Naive B cell (primary cell): ENCODE measurements around the gene WIZ. TPM values are rescaled to one million over a fixed set of nuclear protein-coding genes. Genes with fewer than 3 reads are reported as not detected.
"Not testable (repeated sequence)": the region's sequence is repeated elsewhere in the genome, so short reads cannot be mapped to it uniquely, and the experiment has no call there.

Experiments used
- ATAC-seq, 2 donors: fragments of 150-1000 bp; cut with Tn5 transposase; 2 replicates each; pipeline ENCODE4 v1.10.0; 2021; ENCODE audit warnings: low read depth in 2 of 2, mild to moderate bottlenecking in 2 of 2, moderate library complexity in 2 of 2
- DNase-seq: peaks from one replicate; pipeline ENCODE4 v3.0.0; 2022
- H3K27ac Mint-ChIP-seq, 6 donors: one replicate each; pipeline ENCODE4 v1.8.0; 2020 to 2022; ENCODE audit warnings: mild to moderate bottlenecking in 6 of 6, mixed read lengths in 6 of 6, moderate library complexity in 5 of 6, inconsistent platforms in 2 of 6
- H3K27me3 Mint-ChIP-seq, 3 donors: one replicate each; pipeline ENCODE4 v1.8.0; 2021 to 2022; ENCODE audit warnings: mixed read lengths in 3 of 3, mild to moderate bottlenecking in 1 of 3
- H3K36me3 Mint-ChIP-seq, 2 donors: one replicate each; pipeline ENCODE4 v1.8.0; 2020 to 2022; ENCODE audit warnings: mixed read lengths in 2 of 2, inconsistent platforms in 1 of 2, mild to moderate bottlenecking in 1 of 2
- H3K4me1 Mint-ChIP-seq, 3 donors: one replicate each; pipeline ENCODE4 v1.8.0; 2020 to 2022; ENCODE audit warnings: mixed read lengths in 3 of 3, inconsistent platforms in 1 of 3, mild to moderate bottlenecking in 1 of 3, moderate library complexity in 1 of 3
- H3K4me3 Mint-ChIP-seq, 8 donors: one replicate each; pipeline ENCODE4 v1.8.0; 2020 to 2022; ENCODE audit warnings: mild to moderate bottlenecking in 8 of 8, mixed read lengths in 8 of 8, moderate library complexity in 8 of 8, inconsistent platforms in 2 of 8
- H3K9me3 Mint-ChIP-seq, 7 donors: one replicate each; pipeline ENCODE4 v1.8.0; 2020 to 2022; ENCODE audit warnings: mixed read lengths in 7 of 7, mild to moderate bottlenecking in 5 of 7, inconsistent platforms in 2 of 7, moderate library complexity in 1 of 7
- polyA plus RNA-seq, 6 donors: library from polyadenylated mRNA; unstranded; fragments of 300-500 nt; fragmentation: Illumina TruSeq; gene quantifications; one replicate each; pipeline ENCODE4 v1.2.3, GENCODE V29; 2021; ENCODE audit warnings: low read depth in 6 of 6

The WIZ gene
- polyA plus RNA-seq, 6 donors from 2014 or later: 0.15 to 1.4 (median 0.66) TPM

- Mint-ChIP-seq H3K4me1 (peaks cover 27 to 55% (median 51%) of the 10 kb centered on the region in 3 donors), H3K9me3 (peaks cover 0 to under 1% (median 0%) of the 10 kb centered on the region in 7 donors)
These were observed 32.1 kb downstream of the WIZ start for GRCh38 chr19:15417699-15418098.

GRCh38 chr19:15412832-15413231 lies 36.9 kb downstream of the WIZ start:
- Mint-ChIP-seq H3K4me3 (peak overlapping the region in 1 of 8 donors; percentile 51), H3K9me3 (no peaks in the 10 kb centered on the region), H3K27me3 (no peaks in the 10 kb centered on the region), H3K27ac (peak overlapping the region in 2 of 6 donors; percentile 19 to 41), H3K4me1 (peaks cover 10 to 61% (median 46%) of the 10 kb centered on the region in 3 donors), H3K36me3 (no peaks in the 10 kb centered on the region)
- ATAC-seq (no peak), DNase-seq (no peak)

More at GRCh38 chr19:15417699-15418098, 32.1 kb downstream of the WIZ start:
- Mint-ChIP-seq H3K27me3 (no peaks in the 10 kb centered on the region), H3K4me3 (peak overlapping the region; percentile 91 to 100 (median 99)), H3K36me3 (peaks cover 0 to 5% of the 10 kb centered on the region in 2 donors), H3K27ac (peak overlapping the region; percentile 95 to 100 (median 98))
- no peak for DNase-seq
- no peak for ATAC-seq

GRCh38 chr19:15411351-15411750 lies 38.4 kb downstream of the WIZ start:
- H3K4me1 Mint-ChIP-seq: peaks cover 0 to 62% (median 37%) of the 10 kb centered on the region in 3 donors
- not testable (repeated sequence) for H3K36me3 Mint-ChIP-seq, H3K27ac Mint-ChIP-seq

GRCh38 chr19:15404780-15405211 lies 45.0 kb downstream of the WIZ start:
- Mint-ChIP-seq H3K9me3 (no peaks in the 10 kb centered on the region), H3K27me3 (no peaks in the 10 kb centered on the region), H3K36me3 (peaks cover 0 to 7% of the 10 kb centered on the region in 2 donors), H3K4me3 (peak overlapping the region in 4 of 8 donors; percentile 22 to 63 (median 58)), H3K27ac (peak overlapping the region in 5 of 6 donors; percentile 13 to 85 (median 68)), H3K4me1 (peaks cover 22 to 55% (median 45%) of the 10 kb centered on the region in 3 donors)
- ATAC-seq: no peak
- DNase-seq: no peak

More at GRCh38 chr19:15411351-15411750, 38.4 kb downstream of the WIZ start:
- DNase-seq, H3K27me3 Mint-ChIP-seq, H3K9me3 Mint-ChIP-seq, H3K4me3 Mint-ChIP-seq, ATAC-seq: not testable (repeated sequence)

- DNase-seq: no peak
- H3K36me3 Mint-ChIP-seq: peaks cover 0 to 7% of the 10 kb centered on the region in 2 donors
- H3K27me3 Mint-ChIP-seq: no peaks in the 10 kb centered on the region
- peak overlapping the region in 3 of 6 donors; percentile 60 to 75 (median 68) for H3K27ac Mint-ChIP-seq
- no peak for ATAC-seq
- H3K9me3 Mint-ChIP-seq: no peaks in the 10 kb centered on the region
- peak overlapping the region in 4 of 8 donors; percentile 22 to 63 (median 58) for H3K4me3 Mint-ChIP-seq
- peaks cover 22 to 51% (median 40%) of the 10 kb centered on the region in 3 donors for H3K4me1 Mint-ChIP-seq
These were observed 45.5 kb downstream of the WIZ start for GRCh38 chr19:15404097-15404779.

GRCh38 chr19:15403151-15403531 lies 46.6 kb downstream of the WIZ start:
- no peaks in the 10 kb centered on the region for H3K27me3 Mint-ChIP-seq
- ATAC-seq (no peak), DNase-seq (no peak)
- peaks cover 22 to 46% (median 36%) of the 10 kb centered on the region in 3 donors for H3K4me1 Mint-ChIP-seq
- peaks cover 0 to 7% of the 10 kb centered on the region in 2 donors for H3K36me3 Mint-ChIP-seq
- peak overlapping the region in 1 of 8 donors; percentile 64 for H3K4me3 Mint-ChIP-seq
- H3K9me3 Mint-ChIP-seq: no peaks in the 10 kb centered on the region
- H3K27ac Mint-ChIP-seq: peak overlapping the region in 2 of 6 donors; percentile 69 to 75

- Mint-ChIP-seq H3K4me3 (no peak overlapping the region), H3K4me1 (peaks cover 22 to 40% (median 36%) of the 10 kb centered on the region in 3 donors), H3K9me3 (no peaks in the 10 kb centered on the region), H3K36me3 (peaks cover 0 to 11% of the 10 kb centered on the region in 2 donors), H3K27me3 (no peaks in the 10 kb centered on the region), H3K27ac (peak overlapping the region in 2 of 6 donors; percentile 34 to 69)
- DNase-seq: no peak
- ATAC-seq: no peak
These were observed 47.2 kb downstream of the WIZ start for GRCh38 chr19:15402411-15403150.

GRCh38 chr19:15401397-15401710 lies 48.4 kb downstream of the WIZ start:
- Mint-ChIP-seq H3K9me3 (no peaks in the 10 kb centered on the region), H3K36me3 (peaks cover 5 to 23% of the 10 kb centered on the region in 2 donors), H3K4me1 (peaks cover 27 to 38% (median 33%) of the 10 kb centered on the region in 3 donors), H3K27me3 (no peaks in the 10 kb centered on the region), H3K27ac (peak overlapping the region in 2 of 6 donors; percentile 56 to 63), H3K4me3 (no peak overlapping the region)
- ATAC-seq (no peak), DNase-seq (no peak)

- no peak for ATAC-seq
- H3K27ac Mint-ChIP-seq: peak overlapping the region in 1 of 6 donors; percentile 42
- H3K4me3 Mint-ChIP-seq: no peak overlapping the region
- peaks cover 26 to 33% (median 32%) of the 10 kb centered on the region in 3 donors for H3K4me1 Mint-ChIP-seq
- DNase-seq: no peak
- peaks cover 10 to 28% of the 10 kb centered on the region in 2 donors for H3K36me3 Mint-ChIP-seq
- H3K9me3 Mint-ChIP-seq: no peaks in the 10 kb centered on the region
- no peaks in the 10 kb centered on the region for H3K27me3 Mint-ChIP-seq
These were observed 49.0 kb downstream of the WIZ start for GRCh38 chr19:15400521-15401396.

GRCh38 chr19:15399635-15400034 lies 50.1 kb downstream of the WIZ start:
- H3K9me3 Mint-ChIP-seq: no peaks in the 10 kb centered on the region
- no peak overlapping the region for H3K4me3 Mint-ChIP-seq
- peak overlapping the region in 1 of 6 donors; percentile 75 for H3K27ac Mint-ChIP-seq
- H3K4me1 Mint-ChIP-seq: peaks cover 19 to 24% (median 23%) of the 10 kb centered on the region in 3 donors
- no peak for ATAC-seq
- no peak for DNase-seq
- no peaks in the 10 kb centered on the region for H3K27me3 Mint-ChIP-seq
- H3K36me3 Mint-ChIP-seq: peaks cover 10 to 25% of the 10 kb centered on the region in 2 donors

- Mint-ChIP-seq H3K36me3 (peaks cover 11 to 22% of the 10 kb centered on the region in 2 donors), H3K27ac (no peak overlapping the region), H3K4me3 (no peak overlapping the region), H3K27me3 (no peaks in the 10 kb centered on the region), H3K9me3 (no peaks in the 10 kb centered on the region), H3K4me1 (peaks cover 17 to 22% (median 19%) of the 10 kb centered on the region in 3 donors)
- DNase-seq: no peak
- ATAC-seq: no peak
These were observed 50.6 kb downstream of the WIZ start for GRCh38 chr19:15399234-15399515.

- Mint-ChIP-seq H3K36me3 (peaks cover 14 to 22% of the 10 kb centered on the region in 2 donors), H3K27me3 (no peaks in the 10 kb centered on the region), H3K4me3 (no peak overlapping the region), H3K9me3 (no peaks in the 10 kb centered on the region), H3K27ac (no peak overlapping the region), H3K4me1 (peaks cover 14 to 24% (median 16%) of the 10 kb centered on the region in 3 donors)
- ATAC-seq (no peak), DNase-seq (no peak)
These were observed 51.1 kb downstream of the WIZ start for GRCh38 chr19:15398501-15399233.
